G401.6 (cell line): ENCODE results near the gene CDK17.
"Not testable (repeated sequence)": the region's sequence is repeated elsewhere in the genome, so short reads cannot be mapped to it uniquely, and the experiment has no call there.

ENCODE experiments used
- FAIRE-seq: peaks from 2 replicates; lab custom pipeline; 2012; peaks lifted over from hg19 to GRCh38; lab: Jason Lieb, UNC

The CDK17 gene

DNA sequence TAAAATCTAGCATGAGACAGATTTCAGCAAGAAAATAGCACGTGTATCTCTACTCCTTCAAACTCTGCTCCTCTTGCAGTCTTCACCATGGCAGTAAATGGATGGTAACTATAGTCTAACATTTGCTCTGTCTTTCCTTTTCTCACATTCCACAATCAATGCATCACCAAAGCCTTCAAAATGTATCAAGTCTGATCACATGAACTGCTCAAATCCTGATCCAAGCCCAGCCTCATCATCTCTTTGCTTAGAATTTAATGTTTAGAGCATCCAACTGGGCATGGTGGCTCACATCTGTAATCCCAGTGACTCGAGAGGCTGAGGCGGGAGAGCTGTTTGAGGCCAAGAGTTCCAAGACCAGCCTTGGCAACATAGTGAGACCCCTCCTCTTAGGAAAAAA lies 45.9 kb downstream of the CDK17 start:
- no peak for FAIRE-seq

- no peak for FAIRE-seq
These were observed 47.9 kb downstream of the CDK17 start for GRCh38 chr12:96352161-96352835.

DNA sequence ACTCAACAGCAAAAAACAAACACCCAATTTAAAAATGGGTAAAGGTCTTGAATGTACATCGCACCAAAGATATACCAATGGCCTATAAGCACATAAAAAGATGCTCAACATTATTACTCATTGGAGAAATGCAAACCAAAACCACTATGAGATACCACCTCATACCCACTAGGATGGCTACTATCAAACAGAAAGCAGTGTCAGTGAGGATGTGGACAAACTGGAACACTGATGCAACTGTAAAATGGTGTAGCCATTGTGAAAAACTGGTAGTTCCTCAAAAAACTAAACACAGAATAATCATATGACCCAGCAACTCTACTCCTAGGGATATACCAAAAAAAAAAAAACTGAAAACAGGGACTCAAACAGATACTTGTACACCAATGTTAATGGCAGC lies 49.3 kb downstream of the CDK17 start:
- FAIRE-seq = no peak

DNA sequence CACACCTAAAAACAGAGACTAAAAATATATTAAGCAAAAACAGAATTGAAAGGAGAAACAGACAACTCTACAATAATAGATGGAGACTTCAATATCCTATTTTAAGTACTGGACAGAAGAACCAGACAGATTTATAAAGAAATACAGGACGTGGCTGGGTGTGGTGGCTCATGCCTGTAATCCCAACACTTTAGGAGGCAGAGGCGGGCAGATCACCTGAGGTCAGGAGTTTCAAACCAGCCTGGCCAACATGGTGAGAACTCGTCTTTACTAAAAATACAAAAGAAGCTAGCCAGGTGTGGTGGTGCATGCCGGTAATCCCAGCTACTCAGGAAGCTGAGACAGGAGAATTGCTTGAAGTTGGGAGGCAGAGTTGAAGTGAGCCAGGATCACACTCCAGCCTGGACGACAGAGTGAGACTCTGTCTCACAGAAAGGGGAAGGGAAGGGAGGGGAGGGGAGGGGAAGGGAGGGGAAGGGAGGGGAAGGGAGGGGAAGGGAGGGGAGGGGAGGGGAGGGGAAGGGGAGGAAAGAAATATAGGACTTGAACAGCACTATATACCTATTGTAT lies 53.0 kb downstream of the CDK17 start:
- FAIRE-seq = no peak

DNA sequence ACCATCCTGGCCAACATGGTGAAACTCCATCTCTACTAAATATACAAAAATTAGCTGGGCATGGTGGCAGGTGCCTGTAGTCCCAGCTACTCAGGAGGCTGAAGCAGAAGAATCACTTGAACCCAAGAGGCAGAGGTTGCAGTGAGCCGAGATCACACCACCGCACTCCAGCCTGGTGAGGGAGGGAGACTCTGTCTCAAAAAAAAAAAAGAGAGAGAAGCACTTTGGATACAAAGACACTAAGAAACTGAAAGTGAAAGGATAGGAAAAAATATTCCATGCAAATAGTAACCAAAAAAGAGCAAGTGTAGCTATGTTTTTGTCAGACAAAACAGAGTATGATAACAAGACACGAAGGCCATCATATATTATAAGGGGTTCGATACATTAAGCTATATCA lies 53.5 kb downstream of the CDK17 start:
- FAIRE-seq = not testable (repeated sequence)

GRCh38 chr12:96344124-96344695 lies 56.0 kb downstream of the CDK17 start:
- no peak for FAIRE-seq

GRCh38 chr12:96343347-96343954 lies 56.8 kb downstream of the CDK17 start:
- no peak for FAIRE-seq

DNA sequence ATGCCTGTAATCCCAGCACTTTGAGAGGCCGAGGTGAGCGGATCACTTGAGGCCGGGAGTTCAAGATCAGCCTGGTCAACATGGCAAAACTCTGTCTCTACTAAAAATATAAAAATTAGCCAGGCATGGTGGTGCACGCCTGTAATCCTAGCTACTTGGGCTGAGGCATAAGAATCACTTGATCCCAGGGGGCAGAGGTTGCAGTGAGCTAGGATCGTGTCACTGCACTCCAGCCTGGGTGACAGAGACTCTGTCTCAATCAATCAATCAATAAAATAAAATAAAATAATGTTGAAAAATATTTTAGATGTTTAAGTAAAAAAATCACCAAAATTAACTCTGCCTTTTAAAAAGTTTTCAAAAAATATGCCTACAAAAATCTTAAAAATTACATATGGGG lies 60.6 kb downstream of the CDK17 start:
- not testable (repeated sequence) for FAIRE-seq

- FAIRE-seq = no peak
These were observed 61.3 kb downstream of the CDK17 start for GRCh38 chr12:96338852-96339471.

- no peak for FAIRE-seq
These were observed 62.3 kb downstream of the CDK17 start for GRCh38 chr12:96337953-96338352.

DNA sequence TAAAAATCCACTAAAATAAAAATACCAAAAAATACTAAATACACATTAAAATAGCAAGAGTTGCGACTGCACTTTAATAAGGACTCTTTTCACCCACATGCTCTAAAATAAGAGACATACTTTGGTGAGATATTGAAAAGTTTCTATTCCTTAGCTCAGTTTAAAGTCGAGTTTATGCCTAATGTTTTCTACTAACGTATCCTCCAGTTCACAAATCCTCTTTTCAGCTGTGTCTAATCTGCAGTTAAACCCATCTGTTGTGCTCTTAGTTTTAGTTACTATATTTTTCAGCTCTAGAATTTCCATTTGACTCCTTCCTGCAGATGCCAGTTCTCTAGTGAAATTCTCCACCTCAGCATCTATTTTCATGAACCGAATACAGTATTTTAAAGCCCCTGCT lies 63.8 kb downstream of the CDK17 start:
- no peak for FAIRE-seq

- no peak for FAIRE-seq
These were observed 65.0 kb downstream of the CDK17 start for GRCh38 chr12:96335270-96335669.

DNA sequence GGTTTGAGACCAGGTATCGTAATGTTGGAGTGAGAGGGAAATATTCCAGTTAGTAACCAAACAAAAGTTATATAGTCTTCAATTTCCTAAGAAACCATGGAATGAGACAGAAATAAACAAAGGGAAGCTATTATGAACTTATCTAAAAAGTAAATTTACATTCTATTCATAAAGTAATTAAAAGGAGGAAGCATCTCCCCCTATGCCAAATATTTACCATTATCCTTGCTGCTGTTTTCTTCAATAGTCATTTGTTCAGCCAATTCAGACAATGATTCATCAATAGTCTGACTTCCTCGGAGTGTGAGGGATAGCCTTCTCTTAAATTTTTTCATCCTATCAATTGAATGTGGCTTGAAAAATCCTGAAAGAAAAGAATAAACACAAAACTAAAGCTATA lies 65.7 kb downstream of the CDK17 start:
- FAIRE-seq = no peak

GRCh38 chr12:96329545-96329944 lies 70.7 kb downstream of the CDK17 start:
- FAIRE-seq = no peak

DNA sequence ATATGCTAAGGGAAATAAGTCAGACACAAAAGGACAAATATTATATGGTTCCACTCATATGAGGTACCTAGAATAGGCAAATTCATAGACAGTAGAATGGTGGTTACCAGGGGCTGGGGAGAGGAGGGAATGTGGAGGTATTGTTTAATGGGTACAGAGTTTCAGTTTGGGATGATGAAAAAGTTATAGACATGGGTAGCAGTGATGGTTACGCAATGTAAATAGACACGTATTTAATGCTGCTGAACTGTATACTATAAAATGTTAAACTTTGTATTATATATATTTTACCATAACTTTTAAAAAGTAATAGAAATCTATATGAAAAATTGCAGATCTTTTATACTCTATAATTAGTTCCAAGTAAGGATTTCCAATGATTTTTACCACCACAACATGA lies 71.2 kb downstream of the CDK17 start:
- no peak for FAIRE-seq

- FAIRE-seq = no peak
These were observed 72.3 kb downstream of the CDK17 start for GRCh38 chr12:96327889-96328288.

- no peak for FAIRE-seq
These were observed 72.9 kb downstream of the CDK17 start for GRCh38 chr12:96327346-96327745.

GRCh38 chr12:96326628-96327227 lies 73.5 kb downstream of the CDK17 start:
- no peak for FAIRE-seq

- FAIRE-seq = no peak
These were observed 76.3 kb downstream of the CDK17 start for GRCh38 chr12:96323906-96324305.

GRCh38 chr12:96322720-96323119 lies 77.5 kb downstream of the CDK17 start:
- no peak for FAIRE-seq

GRCh38 chr12:96321941-96322340 lies 78.3 kb downstream of the CDK17 start:
- no peak for FAIRE-seq

- not testable (repeated sequence) for FAIRE-seq
These were observed 82.4 kb downstream of the CDK17 start for GRCh38 chr12:96317801-96318200.
